Aorta (tissue), 5 donors: ENCODE results near the gene EIF4G3. TPM values are rescaled to one million over a fixed set of nuclear protein-coding genes. Genes with fewer than 3 reads are reported as not detected.

Experiments
- ATAC-seq: fragments of 200-7000 bp; cut with Tn5 transposase; one replicate; pipeline ENCODE4 v1.9.1; 2022; ENCODE audit warnings: moderate library complexity; ENCODE audit not compliant: low FRiP score
- DNase-seq, 2 donors: peaks; one replicate each; pipeline ENCODE4 v3.0.0-alpha.2; 2020
- H3K27ac ChIP-seq, 2 donors: one replicate each; pipeline ENCODE4 v1.5.1; 2013; ENCODE audit warnings: low read length in 2 of 2, mild to moderate bottlenecking in 2 of 2, moderate library complexity in 2 of 2, control low read depth in 1 of 2, inconsistent platforms in 1 of 2, low read depth in 1 of 2
- H3K27me3 ChIP-seq, 2 donors: one replicate each; pipeline ENCODE4 v1.6.1; 2013; ENCODE audit warnings: control low read depth in 1 of 2, low read length in 1 of 2, mild to moderate bottlenecking in 1 of 2, moderate library complexity in 1 of 2; ENCODE audit not compliant: insufficient read depth in 2 of 2, control insufficient read depth in 1 of 2
- H3K36me3 ChIP-seq, 2 donors: one replicate each; pipeline ENCODE4 v1.6.1; 2013; ENCODE audit warnings: control low read depth in 1 of 2, low read length in 1 of 2, mild to moderate bottlenecking in 1 of 2; ENCODE audit not compliant: insufficient read depth in 2 of 2, control insufficient read depth in 1 of 2
- H3K4me1 ChIP-seq, 2 donors: one replicate each; pipeline ENCODE4 v1.6.1; 2013; ENCODE audit warnings: low read length in 2 of 2, control low read depth in 1 of 2, mild to moderate bottlenecking in 1 of 2, moderate library complexity in 1 of 2; ENCODE audit not compliant: insufficient read depth in 2 of 2, control insufficient read depth in 1 of 2
- H3K4me3 ChIP-seq, 2 donors: one replicate each; pipeline ENCODE4 v1.5.1; 2013; ENCODE audit warnings: low read length in 2 of 2, control low read depth in 1 of 2, mild to moderate bottlenecking in 1 of 2
- H3K9me3 ChIP-seq: one replicate; pipeline ENCODE4 v1.6.1; 2013; ENCODE audit warnings: mild to moderate bottlenecking, low read length; ENCODE audit not compliant: control insufficient read depth
- WGBS, 2 donors: extraction: QIAGEN DNeasy Blood & Tissue Kit; methylation state at CpG; one replicate each; pipeline ENCODE4 v1.1.7; 2013; 5-methylcytosine and 5-hydroxymethylcytosine counted together
- intact Hi-C, 2 donors: fragments of 100-400 bp; cut with DNase I; formaldehyde crosslinking; loops; one replicate each; pipeline versions ENCODE4 v1.14.2 to v1.15.0; 2022
- polyA plus RNA-seq, 2 donors: library from polyadenylated mRNA; stranded (reverse); fragments of 200-250 nt; gene quantifications; one replicate each; pipeline ENCODE4 v1.2.3, GENCODE V29; 2013
- total RNA-seq, 2 donors: library from RNA; stranded (reverse); fragmentation: NEBNext Ultra II Directional; extraction: Animal tissue kit (Norgen Biotek cat#: 25700); gene quantifications; one replicate each; pipeline ENCODE4 v1.2.1, GENCODE V29; 2021
- donor health status: healthy with polysubstance abuse.
- donor health status: Bipolar disorder and iron deficiency.
- donor health status: DM: no; HTN: no; CAD: no.
- donor health status: DM: no; HTN: no; CAD: no.
- donor health status: DM: yes; HTN: yes; CAD: no.

Gene EIF4G3
- total and polyA plus RNA-seq, 4 donors: 7.3 to 84.4 (median 37.3) TPM

- 93 to 95% methylated on average over 2 of the region's 2 CpGs for WGBS, 2 donors
- ATAC-seq: no peak
Observed at GRCh38 chr1:21115098-21115760, 61.5 kb downstream of the EIF4G3 start.

DNA sequence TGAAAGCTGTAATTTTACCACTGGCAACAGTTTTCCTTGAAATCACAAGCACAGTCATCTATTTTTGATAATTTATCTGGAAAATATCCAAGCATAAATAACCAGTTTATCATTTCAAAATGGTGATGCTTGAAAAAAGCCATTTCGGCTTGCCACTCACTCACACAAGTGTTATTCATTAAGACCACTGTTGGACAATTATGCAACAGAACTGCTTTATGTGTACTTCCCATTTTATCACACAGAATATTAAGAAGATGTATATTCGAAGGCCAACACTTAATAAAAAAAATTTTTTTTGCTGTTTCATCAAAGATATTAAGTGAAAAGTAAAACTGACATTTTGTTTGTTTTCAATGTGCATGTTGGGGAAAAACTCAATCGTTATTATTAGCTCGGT, 62.3 kb downstream of the EIF4G3 start:
- WGBS, 2 donors: 93 to 98% methylated on average over 4 of the region's 4 CpGs
- no peak for DNase-seq
- no peak for ATAC-seq

More at GRCh38 chr1:21115098-21115760, 61.5 kb downstream of the EIF4G3 start:
- H3K36me3 ChIP-seq: no peaks in the 10 kb centered on the region
- no peak overlapping the region for H3K4me3 ChIP-seq
- no peaks in the 10 kb centered on the region for H3K4me1 ChIP-seq
- H3K9me3 ChIP-seq: no peaks in the 10 kb centered on the region
- no peak overlapping the region for H3K27ac ChIP-seq
- no peak for DNase-seq
- H3K27me3 ChIP-seq: no peaks in the 10 kb centered on the region
- intact Hi-C loops: no loop called here

DNA sequence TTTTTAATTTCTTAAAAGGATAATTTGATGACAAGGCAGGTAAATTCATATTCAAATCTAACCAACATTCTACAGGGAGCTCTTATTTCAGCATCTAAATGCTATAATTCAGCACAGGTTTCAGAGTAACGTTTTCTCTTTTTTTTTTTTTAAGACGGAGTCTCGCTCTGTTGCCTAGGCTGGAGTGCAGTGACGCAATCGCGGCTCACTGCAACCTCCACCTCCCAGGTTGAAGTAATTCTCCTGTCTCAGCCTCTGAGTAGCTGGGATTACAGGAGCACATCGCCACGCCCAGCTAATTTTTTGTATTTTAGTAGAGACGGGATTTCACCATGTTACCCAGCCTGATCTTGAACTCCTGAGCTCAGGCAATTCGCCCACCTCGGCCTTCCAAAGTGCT, 66.5 kb downstream of the EIF4G3 start:
- Histone ChIP-seq H3K27ac (no peak overlapping the region), H3K4me1 (no peaks in the 10 kb centered on the region), H3K36me3 (no peaks in the 10 kb centered on the region), H3K9me3 (no peaks in the 10 kb centered on the region), H3K4me3 (no peak overlapping the region), H3K27me3 (no peaks in the 10 kb centered on the region)
- 95 to 97% methylated on average over 11 of the region's 11 CpGs for WGBS, 2 donors
- DNase-seq: no peak
- no peak for ATAC-seq
- intact Hi-C loops: no loop called here

More for the DNA sequence above, 62.3 kb downstream of the EIF4G3 start:
- H3K4me3 ChIP-seq: no peak overlapping the region
- H3K27me3 ChIP-seq: no peaks in the 10 kb centered on the region
- H3K9me3 ChIP-seq: no peaks in the 10 kb centered on the region
- intact Hi-C loops: no loop called here
- no peak overlapping the region for H3K27ac ChIP-seq
- H3K36me3 ChIP-seq: no peaks in the 10 kb centered on the region
- H3K4me1 ChIP-seq: no peaks in the 10 kb centered on the region

DNA sequence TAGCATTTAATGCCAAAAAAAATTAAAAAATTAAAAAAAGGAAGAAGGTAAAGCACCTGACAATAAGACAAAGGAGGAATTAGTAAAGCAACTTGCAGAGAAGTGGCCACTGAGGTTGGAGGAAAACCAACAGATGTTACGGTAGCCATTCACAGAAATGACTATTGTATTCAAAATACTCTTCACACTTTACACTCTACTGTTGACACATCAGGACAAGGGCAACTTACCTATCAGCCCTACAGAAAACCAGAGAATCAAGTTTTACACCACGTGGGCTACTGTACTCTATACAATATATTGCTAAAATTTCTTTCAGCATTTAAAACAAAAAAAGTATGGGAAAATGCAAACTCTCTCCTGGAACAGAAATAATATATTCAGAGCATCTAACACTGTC, 70.0 kb downstream of the EIF4G3 start:
- intact Hi-C loops: no loop called here
- H3K27me3 ChIP-seq: no peaks in the 10 kb centered on the region
- no peaks in the 10 kb centered on the region for H3K36me3 ChIP-seq
- DNase-seq: no peak
- no peak overlapping the region for H3K4me3 ChIP-seq
- no peaks in the 10 kb centered on the region for H3K4me1 ChIP-seq
- H3K9me3 ChIP-seq: no peaks in the 10 kb centered on the region
- no peak for ATAC-seq
- 91 to 93% methylated on average over 2 of the region's 2 CpGs for whole genome bisulfite sequencing, 2 donors
- H3K27ac ChIP-seq: no peak overlapping the region

DNA sequence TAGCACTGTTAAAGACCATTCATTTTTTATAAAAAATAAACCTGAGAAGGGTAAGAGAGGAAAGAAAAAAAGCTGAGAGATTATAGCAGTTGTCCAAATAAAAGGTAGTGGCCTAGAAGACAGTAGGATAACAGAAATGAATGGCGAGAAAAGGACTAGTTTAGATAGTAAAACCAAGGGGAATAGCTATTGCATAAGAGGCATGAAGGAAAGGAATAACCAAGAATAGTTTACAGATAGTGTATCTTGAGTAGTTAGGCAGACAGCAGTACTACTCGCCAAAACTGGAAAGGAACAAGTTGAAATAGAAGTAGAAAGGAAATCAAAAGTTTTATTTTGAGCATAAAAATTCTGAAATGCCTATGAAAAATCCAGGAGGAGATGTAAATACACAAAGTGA, 70.5 kb downstream of the EIF4G3 start:
- Histone ChIP-seq H3K4me3 (no peak overlapping the region), H3K27me3 (no peaks in the 10 kb centered on the region), H3K27ac (no peak overlapping the region), H3K4me1 (no peaks in the 10 kb centered on the region), H3K36me3 (no peaks in the 10 kb centered on the region), H3K9me3 (no peaks in the 10 kb centered on the region)
- ATAC-seq (no peak), DNase-seq (no peak)
- 62 to 68% methylated on average over 2 of the region's 2 CpGs for WGBS, 2 donors
- intact Hi-C loops: no loop called here

DNA sequence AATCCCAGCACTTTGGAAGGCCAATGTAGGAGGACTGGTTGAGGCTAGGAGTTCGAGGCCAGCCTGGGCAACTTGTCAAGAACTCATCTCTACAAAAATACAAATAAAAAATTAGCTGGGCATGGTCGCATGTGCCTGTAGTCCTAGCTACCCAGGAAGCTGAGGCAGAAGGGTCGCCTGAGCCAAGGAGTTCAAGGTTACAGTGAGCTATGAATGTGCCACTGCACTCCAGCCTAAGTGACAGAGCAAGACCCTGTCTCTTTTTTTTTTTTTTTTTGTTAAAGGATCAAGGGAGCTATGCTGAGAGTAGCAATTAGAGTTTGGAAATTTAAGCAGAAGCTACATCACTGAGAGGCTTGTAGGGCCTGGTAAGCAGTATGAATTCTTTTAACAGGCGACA, 70.9 kb downstream of the EIF4G3 start:
- ATAC-seq: no peak
- intact Hi-C loops: no loop called here
- WGBS, 2 donors: 89 to 93% methylated on average over 4 of the region's 4 CpGs

DNA sequence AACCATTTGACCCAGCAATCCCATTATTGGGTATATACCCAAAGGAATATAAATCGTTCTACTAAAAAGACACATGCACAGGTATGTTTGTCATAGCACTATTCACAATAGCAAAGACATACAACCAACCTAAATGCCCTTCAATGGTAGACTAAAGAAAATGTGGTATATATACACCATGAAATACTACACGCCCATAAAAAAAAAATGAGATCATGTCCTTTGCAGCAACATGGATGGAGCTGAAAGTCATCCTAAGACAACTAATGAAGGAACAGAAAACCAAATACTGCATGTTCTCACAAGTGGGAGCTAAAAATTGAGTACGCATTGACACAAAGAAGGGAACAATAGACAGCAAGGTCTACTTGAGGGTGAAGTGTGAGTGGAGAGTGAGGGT, 72.0 kb downstream of the EIF4G3 start:
- no peaks in the 10 kb centered on the region for H3K36me3 ChIP-seq
- H3K4me3 ChIP-seq: no peak overlapping the region
- H3K4me1 ChIP-seq: no peaks in the 10 kb centered on the region
- no peak overlapping the region for H3K27ac ChIP-seq
- ATAC-seq (no peak), DNase-seq (no peak)
- H3K9me3 ChIP-seq: no peaks in the 10 kb centered on the region
- intact Hi-C loops: no loop called here
- WGBS, 2 donors: 94 to 98% methylated on average over 3 of the region's 3 CpGs
- no peaks in the 10 kb centered on the region for H3K27me3 ChIP-seq

More for the DNA sequence above, 70.9 kb downstream of the EIF4G3 start:
- Histone ChIP-seq H3K27ac (no peak overlapping the region), H3K4me3 (no peak overlapping the region), H3K9me3 (no peaks in the 10 kb centered on the region), H3K4me1 (no peaks in the 10 kb centered on the region), H3K27me3 (no peaks in the 10 kb centered on the region), H3K36me3 (no peaks in the 10 kb centered on the region)
- no peak for DNase-seq

DNA sequence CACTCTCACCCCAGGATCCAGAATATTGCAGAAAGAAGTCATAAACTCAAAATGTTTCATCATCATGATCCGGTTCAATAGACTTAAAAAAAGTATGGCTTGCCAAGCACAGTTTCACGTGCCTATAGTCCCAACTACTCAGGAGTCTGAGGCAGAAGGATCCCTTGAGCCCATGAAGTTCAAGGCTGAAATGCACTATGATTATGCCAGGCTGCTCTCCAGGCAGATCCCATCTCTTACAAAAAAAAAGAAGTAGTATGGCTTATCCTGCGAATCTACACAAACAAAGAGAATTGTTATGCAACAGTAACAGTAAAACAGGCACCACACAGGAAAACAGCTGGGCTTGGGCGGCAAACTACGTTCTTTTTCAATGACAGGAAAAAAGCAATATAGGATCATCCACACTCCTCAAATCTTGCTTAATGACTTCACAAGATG, 76.2 kb downstream of the EIF4G3 start:
- Histone ChIP-seq H3K4me3 (no peak overlapping the region), H3K4me1 (no peaks in the 10 kb centered on the region), H3K9me3 (no peaks in the 10 kb centered on the region), H3K27ac (no peak overlapping the region), H3K27me3 (no peaks in the 10 kb centered on the region), H3K36me3 (no peaks in the 10 kb centered on the region)
- ATAC-seq (no peak), DNase-seq (peak in 1 of 2 donors; percentile 55)
- intact Hi-C loops: no loop called here
- WGBS, 2 donors: 82 to 83% methylated on average over 5 of the region's 5 CpGs

GRCh38 chr1:21099869-21100131, 76.9 kb downstream of the EIF4G3 start:
- no peaks in the 10 kb centered on the region for H3K36me3 ChIP-seq
- H3K27me3 ChIP-seq: no peaks in the 10 kb centered on the region
- H3K4me3 ChIP-seq: no peak overlapping the region
- WGBS, 2 donors: 96% methylated on average over 2 of the region's 2 CpGs
- DNase-seq (no peak), ATAC-seq (no peak)
- no peaks in the 10 kb centered on the region for H3K9me3 ChIP-seq
- no peak overlapping the region for H3K27ac ChIP-seq
- no peaks in the 10 kb centered on the region for H3K4me1 ChIP-seq
- intact Hi-C loops: no loop called here
